ENCODE results near the gene EPS15. TPM values are rescaled to one million over a fixed set of nuclear protein-coding genes. Genes with fewer than 3 reads are reported as not detected.

EPS15 gene
- total and polyA plus RNA-seq, 9 of the 15 experiments (the other 6 are each of a cell fraction or from before 2014, with no cell fraction given) = 23.1 to 69.0 (median 41.7) TPM

DNA sequence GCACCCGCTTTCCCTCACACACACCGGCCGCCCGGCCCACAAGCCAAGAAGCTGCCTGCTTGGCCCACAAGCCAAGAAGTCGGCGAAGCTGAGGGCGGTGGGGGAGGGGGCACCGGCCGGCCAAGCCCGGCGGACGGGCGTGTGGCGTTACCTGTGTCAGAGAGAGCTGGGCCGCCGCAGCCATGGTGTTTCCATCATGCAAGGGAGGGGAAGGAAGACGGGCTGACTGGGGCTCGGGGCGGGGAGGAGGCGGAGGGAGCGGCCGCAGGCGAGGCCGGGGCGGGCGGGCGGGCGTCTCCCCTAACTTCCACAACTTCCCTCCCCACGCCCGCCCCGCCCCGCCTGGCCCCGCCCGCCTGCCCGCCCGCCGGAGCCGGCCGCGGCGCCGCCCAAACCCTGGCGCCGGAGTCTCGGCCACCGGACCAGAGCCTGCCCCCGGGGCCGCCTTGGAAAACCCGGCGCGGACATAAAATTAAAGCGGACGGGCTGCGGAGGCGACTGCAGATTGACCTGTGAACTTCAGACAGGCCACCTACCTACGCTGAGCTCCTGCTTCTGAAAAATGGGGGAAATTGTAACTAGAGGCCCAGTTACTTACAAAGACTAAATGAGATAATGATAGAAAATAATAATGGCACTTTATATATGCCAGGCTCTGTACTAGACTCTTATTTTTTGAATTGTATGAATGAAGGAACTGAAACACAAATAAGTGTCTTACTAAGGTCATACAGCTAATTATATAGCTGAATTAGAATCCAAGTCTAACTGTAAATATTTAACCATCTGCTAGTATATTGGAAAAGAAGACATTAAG lies at the start of gene EPS15 (continued):
- TF ChIP-seq ZC3H4 (CRISPR knock-in tag; IDR thresholded peaks at IDR 0.05; ENCODE audit: borderline replicate concordance) (no peak), ZSCAN29 (IDR thresholded peaks at IDR 0.05) (peak; percentile 55; the same call in 1 of the 2 replicates), ZKSCAN1 (IDR thresholded peaks at IDR 0.05; ENCODE audit: low read depth, low read length) (peak; percentile 76), KLF10 (CRISPR knock-in tag; IDR thresholded peaks at IDR 0.05) (no peak), ADNP (tag; IDR thresholded peaks at IDR 0.05) (peak; percentile 100), ZNF146 (CRISPR knock-in tag; IDR thresholded peaks at IDR 0.05; ENCODE audit: unreplicated experiment) (no peak), HMG20B (CRISPR knock-in tag; IDR thresholded peaks at IDR 0.05) (no peak), POLR2AphosphoS2 (IDR thresholded peaks at IDR 0.05; ENCODE audit: low read length) (no peak), ARID2 (IDR thresholded peaks at IDR 0.05) (no peak), HDAC1 (IDR thresholded peaks at IDR 0.05) (peak; percentile 59 to 82; a peak in 3 of 4 replicates), KLF6 (CRISPR knock-in tag; IDR thresholded peaks at IDR 0.05; ENCODE audit: borderline replicate concordance) (peak; percentile 75; the same call in 1 of the 2 replicates), SMAD3 (CRISPR knock-in tag; conservative IDR thresholded peaks at IDR 0.05) (peak; percentile 74), TEAD2 (tag; IDR thresholded peaks at IDR 0.05) (no peak)
- TF ChIP-seq, protein P1, sequence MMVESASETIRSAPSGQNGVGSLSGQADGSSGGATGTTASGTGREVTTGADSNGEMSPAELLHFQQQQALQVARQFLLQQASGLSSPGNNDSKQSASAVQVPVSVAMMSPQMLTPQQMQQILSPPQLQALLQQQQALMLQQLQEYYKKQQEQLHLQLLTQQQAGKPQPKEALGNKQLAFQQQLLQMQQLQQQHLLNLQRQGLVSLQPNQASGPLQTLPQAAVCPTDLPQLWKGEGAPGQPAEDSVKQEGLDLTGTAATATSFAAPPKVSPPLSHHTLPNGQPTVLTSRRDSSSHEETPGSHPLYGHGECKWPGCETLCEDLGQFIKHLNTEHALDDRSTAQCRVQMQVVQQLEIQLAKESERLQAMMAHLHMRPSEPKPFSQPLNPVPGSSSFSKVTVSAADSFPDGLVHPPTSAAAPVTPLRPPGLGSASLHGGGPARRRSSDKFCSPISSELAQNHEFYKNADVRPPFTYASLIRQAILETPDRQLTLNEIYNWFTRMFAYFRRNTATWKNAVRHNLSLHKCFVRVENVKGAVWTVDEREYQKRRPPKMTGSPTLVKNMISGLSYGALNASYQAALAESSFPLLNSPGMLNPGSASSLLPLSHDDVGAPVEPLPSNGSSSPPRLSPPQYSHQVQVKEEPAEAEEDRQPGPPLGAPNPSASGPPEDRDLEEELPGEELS (CRISPR knock-in tag; IDR thresholded peaks at IDR 0.05; ENCODE audit: borderline replicate concordance) = no peak
- TF ChIP-seq, protein P2, sequence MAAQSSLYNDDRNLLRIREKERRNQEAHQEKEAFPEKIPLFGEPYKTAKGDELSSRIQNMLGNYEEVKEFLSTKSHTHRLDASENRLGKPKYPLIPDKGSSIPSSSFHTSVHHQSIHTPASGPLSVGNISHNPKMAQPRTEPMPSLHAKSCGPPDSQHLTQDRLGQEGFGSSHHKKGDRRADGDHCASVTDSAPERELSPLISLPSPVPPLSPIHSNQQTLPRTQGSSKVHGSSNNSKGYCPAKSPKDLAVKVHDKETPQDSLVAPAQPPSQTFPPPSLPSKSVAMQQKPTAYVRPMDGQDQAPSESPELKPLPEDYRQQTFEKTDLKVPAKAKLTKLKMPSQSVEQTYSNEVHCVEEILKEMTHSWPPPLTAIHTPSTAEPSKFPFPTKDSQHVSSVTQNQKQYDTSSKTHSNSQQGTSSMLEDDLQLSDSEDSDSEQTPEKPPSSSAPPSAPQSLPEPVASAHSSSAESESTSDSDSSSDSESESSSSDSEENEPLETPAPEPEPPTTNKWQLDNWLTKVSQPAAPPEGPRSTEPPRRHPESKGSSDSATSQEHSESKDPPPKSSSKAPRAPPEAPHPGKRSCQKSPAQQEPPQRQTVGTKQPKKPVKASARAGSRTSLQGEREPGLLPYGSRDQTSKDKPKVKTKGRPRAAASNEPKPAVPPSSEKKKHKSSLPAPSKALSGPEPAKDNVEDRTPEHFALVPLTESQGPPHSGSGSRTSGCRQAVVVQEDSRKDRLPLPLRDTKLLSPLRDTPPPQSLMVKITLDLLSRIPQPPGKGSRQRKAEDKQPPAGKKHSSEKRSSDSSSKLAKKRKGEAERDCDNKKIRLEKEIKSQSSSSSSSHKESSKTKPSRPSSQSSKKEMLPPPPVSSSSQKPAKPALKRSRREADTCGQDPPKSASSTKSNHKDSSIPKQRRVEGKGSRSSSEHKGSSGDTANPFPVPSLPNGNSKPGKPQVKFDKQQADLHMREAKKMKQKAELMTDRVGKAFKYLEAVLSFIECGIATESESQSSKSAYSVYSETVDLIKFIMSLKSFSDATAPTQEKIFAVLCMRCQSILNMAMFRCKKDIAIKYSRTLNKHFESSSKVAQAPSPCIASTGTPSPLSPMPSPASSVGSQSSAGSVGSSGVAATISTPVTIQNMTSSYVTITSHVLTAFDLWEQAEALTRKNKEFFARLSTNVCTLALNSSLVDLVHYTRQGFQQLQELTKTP (IDR thresholded peaks at IDR 0.05; ENCODE audit: low read depth in 1 of 2, partially characterized antibody in 2 of 2) = peak in 1 of 2 experiments; percentile 70
- TF ChIP-seq, protein P3, sequence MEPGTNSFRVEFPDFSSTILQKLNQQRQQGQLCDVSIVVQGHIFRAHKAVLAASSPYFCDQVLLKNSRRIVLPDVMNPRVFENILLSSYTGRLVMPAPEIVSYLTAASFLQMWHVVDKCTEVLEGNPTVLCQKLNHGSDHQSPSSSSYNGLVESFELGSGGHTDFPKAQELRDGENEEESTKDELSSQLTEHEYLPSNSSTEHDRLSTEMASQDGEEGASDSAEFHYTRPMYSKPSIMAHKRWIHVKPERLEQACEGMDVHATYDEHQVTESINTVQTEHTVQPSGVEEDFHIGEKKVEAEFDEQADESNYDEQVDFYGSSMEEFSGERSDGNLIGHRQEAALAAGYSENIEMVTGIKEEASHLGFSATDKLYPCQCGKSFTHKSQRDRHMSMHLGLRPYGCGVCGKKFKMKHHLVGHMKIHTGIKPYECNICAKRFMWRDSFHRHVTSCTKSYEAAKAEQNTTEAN (CRISPR knock-in tag; IDR thresholded peaks at IDR 0.05) = no peak
- TF ChIP-seq, protein P4, sequence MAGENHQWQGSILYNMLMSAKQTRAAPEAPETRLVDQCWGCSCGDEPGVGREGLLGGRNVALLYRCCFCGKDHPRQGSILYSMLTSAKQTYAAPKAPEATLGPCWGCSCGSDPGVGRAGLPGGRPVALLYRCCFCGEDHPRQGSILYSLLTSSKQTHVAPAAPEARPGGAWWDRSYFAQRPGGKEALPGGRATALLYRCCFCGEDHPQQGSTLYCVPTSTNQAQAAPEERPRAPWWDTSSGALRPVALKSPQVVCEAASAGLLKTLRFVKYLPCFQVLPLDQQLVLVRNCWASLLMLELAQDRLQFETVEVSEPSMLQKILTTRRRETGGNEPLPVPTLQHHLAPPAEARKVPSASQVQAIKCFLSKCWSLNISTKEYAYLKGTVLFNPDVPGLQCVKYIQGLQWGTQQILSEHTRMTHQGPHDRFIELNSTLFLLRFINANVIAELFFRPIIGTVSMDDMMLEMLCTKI (IDR thresholded peaks at IDR 0.05; ENCODE audit: partially characterized antibody) = no peak
- TF ChIP-seq, protein P5, sequence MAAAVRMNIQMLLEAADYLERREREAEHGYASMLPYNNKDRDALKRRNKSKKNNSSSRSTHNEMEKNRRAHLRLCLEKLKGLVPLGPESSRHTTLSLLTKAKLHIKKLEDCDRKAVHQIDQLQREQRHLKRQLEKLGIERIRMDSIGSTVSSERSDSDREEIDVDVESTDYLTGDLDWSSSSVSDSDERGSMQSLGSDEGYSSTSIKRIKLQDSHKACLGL (CRISPR knock-in tag; IDR thresholded peaks at IDR 0.05; ENCODE audit: borderline replicate concordance, poor library complexity, severe bottlenecking) = no peak

All from K562 (cell line).